ENCODE measurements around the gene ARL10.
A peak's percentile ranks its signal among the peaks of the same experiment; 100 is the strongest.

The ARL10 gene, protein sequence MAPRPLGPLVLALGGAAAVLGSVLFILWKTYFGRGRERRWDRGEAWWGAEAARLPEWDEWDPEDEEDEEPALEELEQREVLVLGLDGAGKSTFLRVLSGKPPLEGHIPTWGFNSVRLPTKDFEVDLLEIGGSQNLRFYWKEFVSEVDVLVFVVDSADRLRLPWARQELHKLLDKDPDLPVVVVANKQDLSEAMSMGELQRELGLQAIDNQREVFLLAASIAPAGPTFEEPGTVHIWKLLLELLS

DNA sequence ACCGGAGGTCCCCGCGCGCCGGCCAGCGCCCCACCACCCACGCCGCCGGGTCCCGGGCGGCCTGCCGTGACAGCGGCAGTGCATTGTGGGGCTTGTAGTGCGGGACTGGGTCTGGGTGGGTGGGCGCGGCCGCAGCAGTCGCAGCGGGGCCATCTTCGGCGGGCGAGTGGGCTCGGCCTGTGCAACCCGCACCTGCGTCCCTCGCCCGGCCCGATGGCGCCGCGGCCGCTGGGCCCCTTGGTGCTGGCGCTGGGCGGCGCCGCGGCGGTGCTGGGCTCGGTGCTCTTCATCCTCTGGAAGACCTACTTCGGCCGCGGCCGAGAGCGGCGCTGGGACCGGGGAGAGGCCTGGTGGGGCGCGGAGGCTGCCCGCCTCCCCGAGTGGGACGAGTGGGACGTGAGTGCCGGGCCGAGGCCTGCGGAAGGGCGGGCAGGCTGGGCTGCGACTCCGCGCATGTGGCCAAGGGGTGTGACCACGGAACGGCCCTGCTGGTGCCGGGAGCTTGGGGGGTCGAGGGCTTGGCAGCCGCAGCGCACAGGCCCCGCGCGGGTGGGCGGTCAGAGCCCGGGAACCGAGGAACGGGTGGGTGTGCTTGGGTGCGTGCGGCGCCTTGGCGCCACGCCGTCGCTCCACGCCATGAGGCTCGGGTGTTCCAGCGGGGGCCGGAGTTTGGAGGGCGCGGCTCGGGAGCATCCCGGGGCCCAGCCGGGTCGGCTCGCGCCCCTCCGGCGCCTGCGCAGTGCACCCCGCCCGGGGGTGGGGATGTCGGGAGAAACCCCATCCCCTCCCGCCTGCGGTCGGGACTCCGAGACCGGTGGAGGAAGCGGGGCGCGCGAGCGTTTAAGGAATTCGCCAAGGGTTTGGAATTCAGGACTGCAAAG, at the start of gene ARL10:
Gene ARL10 (plus strand): TSS at position 137 of the 881 bp plus-strand sequence. CDS start 77 bp downstream, at position 214.
- Mint-ChIP-seq H3K9me3 (no peaks in the 10 kb centered on the region), H3K27me3 (ENCODE audit: low read depth) (no peaks in the 10 kb centered on the region), H3K4me3 (peak within 1 kb of the TSS; percentile 75), H3K36me3 (ENCODE audit: low read depth) (peaks cover 13% of the 10 kb centered on the region), H3K27ac (peak within 1 kb of the TSS; percentile 36), H3K4me1 (ENCODE audit: low read depth) (peaks cover 24% of the 10 kb centered on the region)

DNA sequence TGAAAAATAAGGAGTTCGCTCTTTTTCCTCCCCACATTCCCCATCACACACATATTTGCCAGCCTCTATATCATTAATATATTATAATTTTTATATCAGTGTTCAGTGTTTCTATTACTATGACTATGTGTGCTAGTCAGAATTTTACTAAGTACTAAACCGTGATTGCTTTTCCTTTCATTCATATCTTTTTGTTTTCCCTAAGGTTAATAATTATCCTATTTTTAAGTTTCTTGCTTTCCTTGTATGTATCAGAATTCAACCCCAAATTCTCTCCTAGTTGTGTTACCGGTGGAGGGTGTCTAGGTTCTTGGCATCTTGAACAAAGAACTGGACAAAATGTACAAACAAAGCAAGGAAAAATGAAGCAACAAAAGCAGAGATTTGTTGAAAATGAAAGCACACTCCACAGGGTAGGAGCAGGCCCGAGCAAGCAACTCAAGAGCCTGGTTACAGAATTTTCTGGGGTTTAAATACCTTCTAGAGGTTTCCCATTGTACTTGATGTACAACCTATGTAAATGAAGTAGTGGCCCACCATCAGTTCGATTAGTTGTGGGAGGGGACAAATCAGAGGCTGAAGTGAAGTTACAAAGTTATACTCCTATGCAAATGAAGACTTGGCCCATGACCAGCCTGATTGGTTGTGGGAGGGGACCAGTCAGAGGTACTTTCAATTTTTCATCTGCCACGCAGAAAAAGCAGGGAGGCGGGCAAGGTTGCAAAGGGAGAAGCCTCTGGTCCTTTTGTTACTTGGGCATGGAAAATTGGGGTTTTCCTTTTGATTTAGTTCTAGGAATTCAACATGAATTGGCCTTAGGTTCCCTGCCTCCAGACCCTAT, 47.5 kb upstream of the ARL10 start:
- Mint-ChIP-seq H3K36me3 (ENCODE audit: low read depth) (peaks cover 32% of the 10 kb centered on the region), H3K4me3 (no peak overlapping the region), H3K27ac (peak overlapping the region; percentile 11), H3K9me3 (no peaks in the 10 kb centered on the region), H3K27me3 (ENCODE audit: low read depth) (no peaks in the 10 kb centered on the region), H3K4me1 (ENCODE audit: low read depth) (no peaks in the 10 kb centered on the region)

DNA sequence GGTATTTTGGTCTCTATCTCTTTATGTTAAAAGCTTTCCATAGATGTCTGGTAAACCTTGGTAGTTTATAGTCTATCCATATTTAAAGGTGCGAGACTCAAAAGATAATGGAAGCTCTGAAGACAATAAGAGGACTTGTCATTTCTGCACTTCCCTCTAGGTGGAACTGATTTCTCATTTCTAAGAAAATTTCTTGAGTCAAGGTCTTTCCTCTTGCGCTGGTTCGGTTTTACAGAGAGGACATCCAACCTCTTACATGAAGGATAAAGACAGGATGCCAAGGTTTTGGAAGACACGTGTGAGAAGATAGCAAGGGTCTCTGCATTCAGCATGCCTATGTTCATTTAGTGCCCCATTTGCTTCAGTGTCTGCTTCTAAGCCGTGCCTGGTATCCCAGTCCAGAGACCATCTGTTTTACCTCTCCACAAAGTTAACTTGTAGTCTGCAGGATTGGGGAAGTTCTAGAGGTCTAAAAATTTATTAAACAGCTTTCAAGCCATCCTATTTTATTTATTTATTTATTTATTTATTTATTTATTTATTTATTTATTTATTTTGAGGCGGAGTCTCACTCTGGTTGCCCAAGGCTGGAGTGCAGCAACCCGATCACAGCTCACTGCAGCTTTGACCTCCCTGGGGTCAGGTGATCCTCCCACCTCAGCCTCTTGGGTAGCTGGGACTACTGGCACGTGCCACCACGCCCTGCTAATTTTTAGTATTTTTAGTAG, 45.3 kb upstream of the ARL10 start:
- H3K9me3 Mint-ChIP-seq = no peaks in the 10 kb centered on the region
- no peaks in the 10 kb centered on the region for H3K27me3 Mint-ChIP-seq (ENCODE audit: low read depth)
- no peaks in the 10 kb centered on the region for H3K4me1 Mint-ChIP-seq (ENCODE audit: low read depth)
- H3K4me3 Mint-ChIP-seq = no peak overlapping the region
- H3K36me3 Mint-ChIP-seq (ENCODE audit: low read depth) = peaks cover 23% of the 10 kb centered on the region
- H3K27ac Mint-ChIP-seq = no peak overlapping the region

DNA sequence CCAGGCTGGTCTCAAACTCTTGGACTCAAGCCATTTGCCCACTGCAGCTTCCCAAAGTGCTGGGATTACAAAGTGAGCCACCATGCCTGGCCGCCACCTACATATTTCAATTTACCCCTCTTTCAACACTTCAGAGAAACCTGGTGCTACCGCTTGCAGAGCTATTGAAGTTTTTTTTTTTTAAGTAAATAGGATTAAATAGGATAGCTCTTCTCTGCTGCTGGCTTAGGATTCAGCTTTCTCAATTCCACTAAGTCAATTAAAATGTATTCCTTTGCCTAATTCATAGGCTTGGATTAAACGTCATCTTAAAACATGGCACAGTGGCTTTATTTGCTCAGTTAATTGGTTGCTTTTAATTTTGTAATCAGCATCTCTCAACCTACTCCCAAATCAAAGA, 44.7 kb upstream of the ARL10 start:
- Mint-ChIP-seq H3K27me3 (ENCODE audit: low read depth) (no peaks in the 10 kb centered on the region), H3K4me1 (ENCODE audit: low read depth) (no peaks in the 10 kb centered on the region), H3K36me3 (ENCODE audit: low read depth) (peaks cover 18% of the 10 kb centered on the region), H3K9me3 (no peaks in the 10 kb centered on the region), H3K4me3 (no peak overlapping the region), H3K27ac (peak overlapping the region; percentile 46)

DNA sequence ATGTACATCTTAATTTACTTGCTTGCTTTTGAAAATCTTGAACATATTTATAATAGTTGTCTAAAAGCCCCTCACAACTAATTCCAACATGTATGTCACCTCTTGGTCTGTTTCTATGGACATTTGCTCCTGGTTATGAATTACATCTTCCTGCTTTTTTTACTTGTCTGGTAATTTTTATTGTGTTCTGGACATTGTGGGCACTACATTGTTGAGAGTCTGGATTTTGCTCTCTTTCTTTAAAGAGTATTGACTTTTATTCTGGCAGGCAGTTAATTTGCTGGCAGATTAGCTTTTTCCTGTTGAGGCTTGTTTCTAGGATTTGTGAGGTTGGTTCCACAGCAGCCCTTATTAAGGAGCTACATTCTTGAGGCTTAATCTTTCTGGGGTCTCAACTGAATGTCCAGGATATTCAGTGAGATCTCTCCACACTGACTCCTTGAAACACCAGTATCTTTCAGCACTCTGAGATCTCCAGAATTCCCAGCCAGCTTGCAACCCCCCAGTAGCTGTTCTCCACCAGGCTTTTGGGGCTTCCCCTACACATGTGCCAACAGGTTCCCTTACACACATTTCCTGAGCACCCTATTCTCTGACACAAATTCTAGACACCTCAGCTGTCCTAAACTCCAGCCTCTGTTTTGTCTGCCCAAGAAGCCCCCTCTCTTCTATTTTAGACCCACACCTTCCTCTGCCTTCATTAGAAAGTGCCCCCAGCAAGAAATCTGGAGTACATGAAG, 31.1 kb upstream of the ARL10 start:
- Mint-ChIP-seq H3K9me3 (peaks cover 7% of the 10 kb centered on the region), H3K27ac (no peak overlapping the region), H3K4me3 (no peak overlapping the region), H3K36me3 (ENCODE audit: low read depth) (peaks cover 30% of the 10 kb centered on the region), H3K27me3 (ENCODE audit: low read depth) (no peaks in the 10 kb centered on the region), H3K4me1 (ENCODE audit: low read depth) (no peaks in the 10 kb centered on the region)

DNA sequence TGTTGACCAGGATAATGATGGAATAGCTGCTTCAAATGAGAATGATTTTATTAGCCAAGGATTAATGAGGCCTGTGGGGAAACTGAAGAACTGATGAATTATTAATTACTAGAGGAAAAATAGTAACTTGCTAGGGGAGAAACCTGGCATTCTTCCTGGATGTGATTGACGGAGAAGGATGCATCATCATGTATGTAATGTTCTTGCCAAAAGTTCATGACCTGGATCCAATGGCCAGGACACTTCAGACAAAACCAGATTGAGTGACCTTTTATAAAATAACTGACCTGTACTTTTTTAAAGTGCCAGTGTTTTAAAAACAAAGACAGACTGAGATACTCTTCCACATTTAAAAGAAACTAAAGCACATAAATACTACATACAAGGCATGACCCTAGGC, 27.4 kb upstream of the ARL10 start:
- Mint-ChIP-seq H3K27me3 (ENCODE audit: low read depth) (no peaks in the 10 kb centered on the region), H3K4me3 (no peak overlapping the region), H3K9me3 (peaks cover 7% of the 10 kb centered on the region), H3K27ac (no peak overlapping the region), H3K36me3 (ENCODE audit: low read depth) (peaks cover 30% of the 10 kb centered on the region), H3K4me1 (ENCODE audit: low read depth) (no peaks in the 10 kb centered on the region)

DNA sequence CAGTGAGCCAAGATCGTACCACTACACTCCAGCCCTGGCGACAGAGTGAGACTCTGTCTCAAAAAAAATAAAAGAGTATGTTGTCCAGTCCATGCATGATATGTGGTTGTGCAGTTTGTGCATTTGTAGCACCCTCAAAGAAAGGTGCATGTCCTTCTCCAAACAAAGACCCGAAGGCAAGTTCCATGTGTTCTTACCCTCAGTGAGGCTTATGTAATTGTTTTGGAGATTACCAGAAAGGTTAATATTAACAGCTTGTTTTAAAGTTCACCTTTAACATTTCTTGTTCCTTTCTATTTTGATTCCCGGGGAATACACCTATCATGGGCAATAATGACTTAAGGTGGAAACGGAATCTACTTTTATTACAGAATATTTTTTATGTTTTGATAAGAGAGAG, 26.0 kb upstream of the ARL10 start:
- Mint-ChIP-seq H3K27me3 (ENCODE audit: low read depth) (no peaks in the 10 kb centered on the region), H3K4me3 (no peak overlapping the region), H3K36me3 (ENCODE audit: low read depth) (peaks cover 25% of the 10 kb centered on the region), H3K4me1 (ENCODE audit: low read depth) (no peaks in the 10 kb centered on the region), H3K27ac (no peak overlapping the region), H3K9me3 (no peaks in the 10 kb centered on the region)

DNA sequence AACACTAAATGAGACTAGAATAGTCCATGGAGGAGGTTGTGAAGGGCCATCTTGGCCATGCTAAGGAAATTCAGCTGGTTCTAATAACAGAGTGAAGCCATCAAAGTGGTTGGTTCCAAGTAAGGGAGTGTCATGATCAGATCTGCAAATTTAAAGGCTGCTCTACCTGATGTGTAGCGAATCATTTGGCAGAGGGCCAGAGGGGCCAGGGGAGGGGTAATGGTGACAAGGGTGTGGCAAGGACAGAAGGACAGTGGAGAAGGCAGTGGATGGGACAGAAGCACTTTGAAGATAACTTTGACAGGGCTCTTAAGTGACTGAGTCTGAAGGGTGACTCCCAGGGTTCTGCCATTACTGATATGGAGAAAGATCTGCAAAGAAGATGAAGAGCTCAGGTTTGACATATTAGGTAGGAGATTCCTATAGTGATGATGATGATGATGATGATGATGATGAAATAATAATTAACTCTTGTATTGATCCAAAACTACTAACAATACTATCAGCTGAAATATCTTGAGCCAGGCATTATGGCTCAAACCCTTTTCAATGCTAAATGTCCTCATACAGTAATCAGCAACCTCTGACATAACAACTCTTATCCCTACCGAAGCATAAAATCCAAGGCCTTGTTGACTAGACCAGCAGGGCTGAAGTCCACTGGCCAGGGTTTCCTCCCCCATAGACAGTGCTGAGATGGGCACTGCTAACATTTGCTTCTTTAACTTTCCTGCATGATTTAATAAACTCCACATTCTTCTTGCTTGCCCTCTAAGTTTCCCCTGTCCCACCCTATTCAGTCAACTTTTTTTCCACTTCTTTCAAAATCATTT, 23.7 kb upstream of the ARL10 start:
- Mint-ChIP-seq H3K4me1 (ENCODE audit: low read depth) (no peaks in the 10 kb centered on the region), H3K27ac (no peak overlapping the region), H3K36me3 (ENCODE audit: low read depth) (peaks cover 27% of the 10 kb centered on the region), H3K4me3 (no peak overlapping the region), H3K9me3 (no peaks in the 10 kb centered on the region), H3K27me3 (ENCODE audit: low read depth) (no peaks in the 10 kb centered on the region)

DNA sequence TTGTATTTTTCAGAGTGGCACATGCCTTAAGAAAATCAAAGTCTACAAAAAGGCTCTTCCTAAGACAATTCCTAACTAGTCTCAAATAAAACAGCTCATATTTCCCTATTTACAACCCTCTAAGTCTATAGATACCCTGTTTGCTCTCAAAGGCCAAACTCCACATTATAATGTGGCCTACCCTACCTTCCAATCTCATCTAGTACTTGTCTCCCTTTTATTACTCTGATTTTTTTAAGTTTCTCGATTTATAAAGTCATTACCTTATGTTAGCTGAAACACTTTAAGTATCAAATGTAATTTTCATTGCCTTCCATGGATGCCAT, 23.2 kb upstream of the ARL10 start:
- Mint-ChIP-seq H3K9me3 (no peaks in the 10 kb centered on the region), H3K27ac (no peak overlapping the region), H3K36me3 (ENCODE audit: low read depth) (peaks cover 23% of the 10 kb centered on the region), H3K4me3 (no peak overlapping the region), H3K27me3 (ENCODE audit: low read depth) (no peaks in the 10 kb centered on the region), H3K4me1 (ENCODE audit: low read depth) (no peaks in the 10 kb centered on the region)

DNA sequence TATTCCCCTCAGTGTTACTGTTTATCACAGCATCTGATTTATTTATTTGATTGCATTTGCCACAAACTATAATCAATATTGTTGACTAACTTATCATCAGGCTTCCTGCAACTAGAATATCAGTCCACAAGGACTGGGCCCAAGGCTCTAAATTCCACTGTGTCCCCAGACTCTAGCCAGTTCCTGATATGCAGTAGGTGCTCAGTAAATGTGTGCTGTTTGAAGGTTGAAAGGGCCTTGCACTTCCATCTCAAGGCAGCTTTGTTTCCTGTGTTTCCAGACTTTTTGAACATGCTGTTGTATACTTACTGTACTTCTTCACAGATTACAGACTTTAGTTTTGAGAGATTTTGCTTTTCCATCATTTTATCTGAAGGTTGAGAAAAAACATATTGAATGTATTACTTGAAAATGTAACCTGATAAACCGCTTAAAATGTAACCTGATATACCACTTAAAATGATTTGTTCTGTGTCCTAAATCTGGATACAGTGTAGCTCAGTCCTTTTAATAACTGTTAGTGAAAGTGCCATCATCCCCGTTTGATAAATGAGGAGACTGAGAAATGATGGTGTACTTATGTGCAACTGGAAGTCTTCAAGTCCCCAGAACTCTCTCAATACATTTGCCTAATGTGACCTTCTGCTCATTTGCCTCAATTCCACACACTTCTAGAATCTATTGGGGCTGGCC, 22.4 kb upstream of the ARL10 start:
- Mint-ChIP-seq H3K27ac (no peak overlapping the region), H3K36me3 (ENCODE audit: low read depth) (peaks cover 24% of the 10 kb centered on the region), H3K4me3 (no peak overlapping the region), H3K9me3 (no peaks in the 10 kb centered on the region), H3K4me1 (ENCODE audit: low read depth) (no peaks in the 10 kb centered on the region), H3K27me3 (ENCODE audit: low read depth) (no peaks in the 10 kb centered on the region)

DNA sequence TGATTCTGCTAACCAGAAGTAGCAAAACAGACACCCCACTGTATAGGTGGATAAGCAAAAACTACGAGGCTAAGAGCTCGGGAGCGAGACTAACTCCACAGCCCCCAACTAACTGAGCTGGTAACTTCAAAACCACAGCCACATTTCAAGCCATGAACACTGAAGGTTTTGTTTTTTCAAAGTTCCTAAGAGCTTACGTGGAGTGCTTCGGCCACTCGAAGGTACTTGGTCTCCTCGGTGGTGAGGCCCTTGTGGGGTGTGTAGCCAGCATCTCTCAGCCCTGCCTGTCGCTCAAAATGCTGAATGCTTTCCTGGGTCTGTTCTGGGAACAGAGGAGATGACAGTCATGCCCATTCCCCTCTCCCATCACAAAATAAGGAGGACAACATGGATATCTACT, 14.9 kb upstream of the ARL10 start:
- peaks cover 5% of the 10 kb centered on the region for H3K4me1 Mint-ChIP-seq (ENCODE audit: low read depth)
- no peak overlapping the region for H3K27ac Mint-ChIP-seq
- no peaks in the 10 kb centered on the region for H3K27me3 Mint-ChIP-seq (ENCODE audit: low read depth)
- no peaks in the 10 kb centered on the region for H3K9me3 Mint-ChIP-seq
- no peak overlapping the region for H3K4me3 Mint-ChIP-seq
- peaks cover 59% of the 10 kb centered on the region for H3K36me3 Mint-ChIP-seq (ENCODE audit: low read depth)

DNA sequence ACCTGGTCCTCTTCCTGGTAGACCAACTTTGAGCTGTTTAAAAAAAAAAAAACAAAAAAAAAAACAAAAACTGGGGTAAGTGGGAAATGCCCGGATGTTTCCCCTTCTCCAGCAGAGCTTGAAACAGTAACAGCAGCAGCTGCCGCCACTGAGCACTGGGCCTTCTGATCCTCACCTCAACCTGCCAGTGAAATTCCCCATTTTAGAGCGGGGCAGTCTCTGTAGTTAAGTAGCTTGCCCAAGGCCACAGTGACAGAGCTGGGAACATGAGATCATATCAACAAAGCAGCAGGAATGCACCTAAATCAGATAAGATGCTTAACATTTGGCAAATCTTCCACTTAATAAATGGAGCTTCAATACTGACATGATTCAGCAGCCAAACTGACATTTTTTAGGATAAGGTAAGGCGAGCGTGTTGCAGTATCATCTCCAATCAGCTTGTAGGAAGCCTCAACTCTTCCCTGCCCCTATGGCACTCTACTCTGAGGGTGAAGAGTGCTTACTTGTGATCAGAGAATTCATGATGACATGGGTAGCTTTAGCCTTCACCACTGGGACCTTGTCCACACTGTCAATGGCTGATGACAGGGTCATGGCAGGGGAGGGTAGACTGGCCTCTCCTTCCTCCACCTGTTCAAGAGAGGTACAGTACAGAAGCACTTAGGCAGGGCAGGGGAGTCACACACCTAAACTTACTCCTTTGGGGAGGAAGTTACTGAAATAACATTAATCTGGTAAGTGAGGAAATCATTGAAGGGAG, 13.0 kb upstream of the ARL10 start:
- Mint-ChIP-seq H3K27me3 (ENCODE audit: low read depth) (no peaks in the 10 kb centered on the region), H3K9me3 (no peaks in the 10 kb centered on the region), H3K36me3 (ENCODE audit: low read depth) (peaks cover 50% of the 10 kb centered on the region), H3K4me1 (ENCODE audit: low read depth) (peaks cover 6% of the 10 kb centered on the region), H3K27ac (peak overlapping the region; percentile 1), H3K4me3 (no peak overlapping the region)
